HG03342 (cell line): ENCODE data around the gene CREB5.

Experiments used
- ATAC-seq: cut with Tn5 transposase; IDR thresholded peaks from one replicate; pipeline ENCODE4 v1.9.1; 2021; ENCODE audit warnings: mild to moderate bottlenecking, moderate library complexity; ENCODE audit not compliant: unreplicated experiment

The CREB5 gene

GRCh38 chr7:28433699-28434219 lies 21.4 kb downstream of the CREB5 start:
- no peak for ATAC-seq

GRCh38 chr7:28434510-28434909 lies 22.2 kb downstream of the CREB5 start:
- no peak for ATAC-seq

- ATAC-seq = no peak
Measured at GRCh38 chr7:28435152-28435551, 22.8 kb downstream of the CREB5 start.

GRCh38 chr7:28435732-28436378 lies 23.5 kb downstream of the CREB5 start:
- ATAC-seq = no peak

GRCh38 chr7:28440055-28440601 lies 27.8 kb downstream of the CREB5 start:
- ATAC-seq = no peak

- ATAC-seq = no peak
Measured at GRCh38 chr7:28442540-28443420, 30.5 kb downstream of the CREB5 start.

- ATAC-seq = no peak
Measured at GRCh38 chr7:28446131-28446530, 33.8 kb downstream of the CREB5 start.

GRCh38 chr7:28447071-28447470 lies 34.8 kb downstream of the CREB5 start:
- no peak for ATAC-seq

GRCh38 chr7:28448708-28449107 lies 36.4 kb downstream of the CREB5 start:
- no peak for ATAC-seq

GRCh38 chr7:28452681-28453080 lies 40.4 kb downstream of the CREB5 start:
- ATAC-seq = no peak

GRCh38 chr7:28455486-28455885 lies 43.2 kb downstream of the CREB5 start:
- no peak for ATAC-seq

- ATAC-seq = no peak
Measured at GRCh38 chr7:28456044-28456443, 43.7 kb downstream of the CREB5 start.

- ATAC-seq = no peak
Measured at GRCh38 chr7:28458732-28459131, 46.4 kb downstream of the CREB5 start.

- no peak for ATAC-seq
Measured at GRCh38 chr7:28459306-28459705, 47.0 kb downstream of the CREB5 start.

- no peak for ATAC-seq
Measured at GRCh38 chr7:28465697-28466096, 53.4 kb downstream of the CREB5 start.

- no peak for ATAC-seq
Measured at GRCh38 chr7:28466341-28466740, 54.0 kb downstream of the CREB5 start.

GRCh38 chr7:28466885-28467284 lies 54.6 kb downstream of the CREB5 start:
- no peak for ATAC-seq

- no peak for ATAC-seq
Measured at GRCh38 chr7:28469562-28469961, 57.2 kb downstream of the CREB5 start.

- ATAC-seq = no peak
Measured at GRCh38 chr7:28470344-28470743, 58.0 kb downstream of the CREB5 start.

GRCh38 chr7:28472332-28472731 lies 60.0 kb downstream of the CREB5 start:
- ATAC-seq = no peak

GRCh38 chr7:28473571-28474281 lies 61.4 kb downstream of the CREB5 start:
- ATAC-seq = no peak
